ENCODE data around the gene TRIM65.

GRCh38 chr17:75941442-75941819 is 44.7 kb upstream of the TRIM65 start:
- TF ChIP-seq CTCF (IDR thresholded peaks at IDR 0.05): no peak
- no peak for TF ChIP-seq POLR2A (IDR thresholded peaks at IDR 0.05)
